Neural progenitor cell (in vitro differentiated cells): ENCODE measurements around the gene ZPLD1.

Source experiments
- EZH2 ChIP-seq: fragments of 200-600 bp; sonication (generic); IDR thresholded peaks from 2 replicates; pipeline ENCODE4 v1.6.1; 2017; ENCODE audit warnings: antibody characterized with exemption, mild to moderate bottlenecking, moderate library complexity
- TF ChIP-seq, protein P1 (sequence below): fragments of 200-600 bp; sonication (generic); IDR thresholded peaks from 2 replicates; pipeline ENCODE4 v1.5.1; 2017; ENCODE audit warnings: antibody characterized with exemption, mild to moderate bottlenecking

DNA sequence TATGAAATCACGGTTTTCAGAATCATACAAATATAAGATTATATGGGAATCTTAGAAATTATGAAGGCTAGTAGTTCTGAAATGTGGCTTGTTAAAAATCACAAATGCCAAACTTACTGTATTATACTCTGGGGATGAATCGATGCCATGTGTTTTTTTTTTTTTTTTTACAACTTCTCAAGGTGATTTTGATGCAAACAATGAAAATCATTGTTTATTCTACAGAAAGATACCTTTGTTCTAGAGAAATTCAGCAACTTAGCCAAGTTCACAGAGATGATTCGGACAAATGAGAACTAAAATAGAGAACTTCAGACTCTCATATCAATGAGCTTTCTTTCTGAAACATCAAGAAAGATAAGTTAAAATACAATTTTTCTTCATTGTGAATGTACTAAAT lies 92.0 kb downstream of the ZPLD1 start:
- TF ChIP-seq, protein P1, sequence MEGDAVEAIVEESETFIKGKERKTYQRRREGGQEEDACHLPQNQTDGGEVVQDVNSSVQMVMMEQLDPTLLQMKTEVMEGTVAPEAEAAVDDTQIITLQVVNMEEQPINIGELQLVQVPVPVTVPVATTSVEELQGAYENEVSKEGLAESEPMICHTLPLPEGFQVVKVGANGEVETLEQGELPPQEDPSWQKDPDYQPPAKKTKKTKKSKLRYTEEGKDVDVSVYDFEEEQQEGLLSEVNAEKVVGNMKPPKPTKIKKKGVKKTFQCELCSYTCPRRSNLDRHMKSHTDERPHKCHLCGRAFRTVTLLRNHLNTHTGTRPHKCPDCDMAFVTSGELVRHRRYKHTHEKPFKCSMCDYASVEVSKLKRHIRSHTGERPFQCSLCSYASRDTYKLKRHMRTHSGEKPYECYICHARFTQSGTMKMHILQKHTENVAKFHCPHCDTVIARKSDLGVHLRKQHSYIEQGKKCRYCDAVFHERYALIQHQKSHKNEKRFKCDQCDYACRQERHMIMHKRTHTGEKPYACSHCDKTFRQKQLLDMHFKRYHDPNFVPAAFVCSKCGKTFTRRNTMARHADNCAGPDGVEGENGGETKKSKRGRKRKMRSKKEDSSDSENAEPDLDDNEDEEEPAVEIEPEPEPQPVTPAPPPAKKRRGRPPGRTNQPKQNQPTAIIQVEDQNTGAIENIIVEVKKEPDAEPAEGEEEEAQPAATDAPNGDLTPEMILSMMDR, result no peak
- no peak for TF ChIP-seq EZH2
